Forelimb muscle (tissue), 1 donor: Measurements from ENCODE around the gene CCDC192. TPM values are rescaled to one million over a fixed set of nuclear protein-coding genes. Genes with fewer than 3 reads are reported as not detected.

Experiments
- DNase-seq: peaks from one replicate; pipeline ENCODE4 v3.0.0-alpha.2; 2013; ENCODE audit warnings: low read depth
- polyA plus RNA-seq: library from polyadenylated mRNA; unstranded; fragments of 120-200 nt; gene quantifications from one replicate; pipeline ENCODE4 v1.2.1, GENCODE V29; 2013; ENCODE audit not compliant: insufficient read length

CCDC192 gene
- polyA plus RNA-seq, 1 donor = 0.48 TPM

DNA sequence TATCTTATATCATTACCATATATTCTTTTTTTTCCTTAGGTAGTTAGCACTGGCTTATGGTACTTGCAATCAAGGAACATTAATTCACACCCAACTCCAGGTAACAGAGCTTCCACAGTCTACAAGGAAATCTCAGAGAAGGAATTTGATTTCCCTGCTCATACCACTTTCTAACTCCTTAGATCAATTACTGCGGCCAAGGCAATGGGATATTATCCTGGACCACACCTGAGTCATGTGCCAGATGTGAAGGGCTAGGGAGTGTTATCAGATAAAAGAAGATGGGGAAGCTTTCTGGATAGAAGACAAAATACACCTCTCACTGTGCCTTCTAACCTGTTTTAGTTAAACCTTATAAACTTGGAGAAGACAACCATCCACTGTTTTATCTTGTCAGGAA, 181.2 kb downstream of the CCDC192 start:
- no peak for DNase-seq

GRCh38 chr5:127885176-127885575, 182.0 kb downstream of the CCDC192 start:
- no peak for DNase-seq

GRCh38 chr5:127886081-127886480, 182.9 kb downstream of the CCDC192 start:
- DNase-seq = no peak

DNA sequence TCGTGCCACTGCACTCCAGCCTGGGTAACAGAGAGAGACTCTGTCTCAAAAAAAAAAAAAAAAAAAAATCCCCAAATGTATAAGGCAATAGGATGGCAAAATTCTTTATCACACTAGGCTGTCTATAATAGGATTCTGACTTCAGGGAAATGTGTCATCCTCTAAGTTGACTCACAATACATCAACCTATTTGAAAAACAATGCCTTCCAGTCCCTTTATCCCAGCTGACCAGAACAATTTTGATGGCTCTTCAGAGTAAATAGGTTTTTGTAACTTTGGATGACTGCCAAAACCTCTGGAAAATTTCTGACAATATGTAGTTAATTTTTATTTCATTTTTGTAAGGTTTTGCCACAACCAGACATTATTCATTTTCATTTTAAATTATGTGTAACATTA, 184.1 kb downstream of the CCDC192 start:
- no peak for DNase-seq

DNA sequence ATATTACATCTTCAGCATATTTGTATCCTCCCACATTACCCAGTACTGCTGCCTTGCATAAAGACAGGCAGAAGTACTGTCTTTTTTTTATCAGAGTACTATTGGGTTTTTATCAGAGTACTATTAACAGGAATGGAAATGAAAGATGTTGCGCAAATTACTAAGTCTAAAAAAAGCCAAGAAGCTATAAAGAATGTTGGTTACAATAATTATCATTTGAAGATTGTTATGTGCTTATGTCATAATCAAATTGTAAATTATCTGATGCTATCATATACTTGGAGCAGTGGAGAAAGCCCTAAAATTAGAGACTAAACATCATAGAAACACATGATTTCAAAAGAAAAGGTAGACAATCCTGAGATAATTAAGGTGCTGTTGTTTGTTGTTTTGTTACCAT, 188.8 kb downstream of the CCDC192 start:
- no peak for DNase-seq

DNA sequence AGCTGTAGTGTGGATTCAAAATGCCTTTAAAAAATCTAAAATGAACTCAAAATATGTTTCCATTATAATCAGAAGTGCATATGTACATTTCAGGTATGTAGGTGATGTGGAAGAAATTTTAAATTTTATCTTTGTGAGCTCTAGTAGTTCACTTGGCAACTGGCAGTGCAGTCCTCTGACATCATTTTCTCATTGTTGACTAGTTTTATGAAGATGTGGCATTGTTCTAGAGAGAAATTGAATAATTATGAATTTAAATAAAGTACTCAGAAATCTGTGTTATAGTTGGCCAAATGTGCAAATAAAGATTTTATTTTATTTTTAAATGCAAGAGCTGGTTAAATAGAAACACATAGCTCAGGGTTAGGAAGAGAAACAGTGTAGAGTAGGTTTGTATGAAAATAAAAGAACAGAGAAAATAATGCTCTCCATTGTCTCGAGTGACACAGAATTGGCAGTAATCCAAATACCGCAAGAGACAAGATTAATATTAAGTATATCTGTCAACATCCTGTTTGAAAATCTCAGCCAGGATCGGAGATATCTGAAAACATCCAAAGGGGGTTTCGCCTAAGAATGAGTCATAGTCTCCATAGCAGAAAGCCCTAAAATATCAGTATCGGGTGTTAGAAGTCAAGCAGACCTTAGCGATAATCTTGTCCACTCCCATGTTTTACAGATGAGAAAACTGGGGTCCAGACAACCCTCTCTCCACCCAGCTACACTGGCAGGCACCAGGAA, 189.4 kb downstream of the CCDC192 start:
- no peak for DNase-seq

DNA sequence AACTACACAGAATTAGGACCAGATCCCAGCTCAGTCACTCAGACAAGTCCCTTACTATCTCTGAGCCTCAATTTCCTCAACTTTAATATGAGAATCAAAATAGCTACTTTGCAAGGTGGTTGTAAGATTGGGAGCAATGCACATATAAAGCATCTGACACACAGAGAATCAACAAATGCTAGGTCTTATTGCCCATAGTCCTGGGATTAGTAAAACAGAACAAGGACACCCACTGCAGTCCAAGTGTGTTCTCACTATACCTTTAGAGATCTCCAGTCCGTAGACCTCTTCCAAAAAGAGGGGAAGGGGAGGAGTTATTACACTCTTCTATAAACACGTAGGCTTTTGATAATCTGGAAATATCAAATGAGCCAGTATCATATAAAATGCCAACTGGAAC, 190.0 kb downstream of the CCDC192 start:
- DNase-seq = no peak

DNA sequence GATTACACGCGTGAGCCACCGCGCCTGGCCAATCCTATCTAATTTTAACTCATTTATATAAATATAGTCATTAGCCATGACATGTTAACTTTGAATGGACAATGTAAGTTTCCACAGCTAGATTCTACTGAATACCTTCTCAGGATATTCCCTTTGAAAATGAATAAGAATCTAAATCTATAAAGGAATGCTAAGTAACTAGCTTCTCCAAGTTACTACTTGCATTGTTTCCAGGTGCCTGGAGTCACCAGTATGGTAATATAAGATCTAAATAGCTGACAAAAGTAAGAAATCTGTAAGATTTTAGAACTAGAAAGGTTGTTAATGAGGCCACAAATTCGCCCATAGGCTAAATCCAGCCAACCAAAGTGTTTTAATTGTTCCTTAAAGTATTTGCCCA, 191.3 kb downstream of the CCDC192 start:
- DNase-seq = no peak

DNA sequence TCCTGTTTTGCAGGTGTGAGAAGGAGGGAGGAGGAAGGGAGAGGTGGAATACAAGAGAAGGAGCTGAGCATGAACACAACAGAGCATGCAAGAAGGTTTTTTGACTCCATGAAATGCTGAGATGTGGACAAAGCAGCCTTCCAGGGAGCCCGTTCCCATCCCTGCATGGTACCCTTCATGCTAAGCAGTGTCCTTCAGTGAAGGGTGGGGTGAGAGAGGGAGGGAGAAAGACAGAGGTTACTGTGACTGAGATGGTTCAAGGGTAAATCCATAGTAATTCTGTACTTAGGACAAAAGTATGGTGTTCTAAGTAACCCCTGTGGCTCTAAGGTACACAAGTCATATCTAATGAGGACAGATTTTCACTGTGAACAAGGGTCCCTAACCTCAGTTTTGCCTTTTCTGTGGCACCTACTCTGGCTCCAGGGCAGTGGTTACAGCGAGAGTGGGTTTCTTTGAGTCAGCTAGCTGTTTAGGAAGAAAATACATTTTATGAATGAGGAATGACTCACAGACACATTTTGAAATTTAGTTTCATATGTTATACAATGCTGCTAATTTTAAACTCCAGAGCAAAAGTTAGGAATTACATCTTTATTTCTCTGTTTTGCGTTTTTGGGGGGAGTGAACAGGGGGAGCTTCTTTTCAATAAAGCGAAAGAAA, 195.5 kb downstream of the CCDC192 start:
- no peak for DNase-seq

DNA sequence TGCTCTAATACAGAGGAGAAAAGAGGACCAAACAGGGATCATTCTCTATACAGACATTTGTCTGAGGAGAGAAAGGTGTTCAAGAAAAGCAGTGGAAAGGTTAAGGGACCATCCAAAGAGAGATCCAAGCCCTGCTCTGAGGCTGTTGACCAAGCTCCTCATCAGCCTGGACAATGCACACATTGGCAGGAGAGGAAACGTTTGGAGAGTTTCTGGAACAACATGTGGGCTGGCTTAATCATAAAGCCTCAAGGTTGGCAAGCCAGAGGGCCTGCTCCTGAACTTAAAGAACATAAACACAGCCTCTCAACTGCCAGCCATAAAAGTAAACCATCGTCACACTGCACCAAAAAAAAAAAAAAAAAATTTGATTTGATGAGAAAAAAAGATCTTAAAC, 196.0 kb downstream of the CCDC192 start:
- DNase-seq = no peak

- no peak for DNase-seq
Measured at GRCh38 chr5:127906562-127907204, 203.5 kb downstream of the CCDC192 start.

- DNase-seq = no peak
Measured at GRCh38 chr5:127907907-127908306, 204.7 kb downstream of the CCDC192 start.

DNA sequence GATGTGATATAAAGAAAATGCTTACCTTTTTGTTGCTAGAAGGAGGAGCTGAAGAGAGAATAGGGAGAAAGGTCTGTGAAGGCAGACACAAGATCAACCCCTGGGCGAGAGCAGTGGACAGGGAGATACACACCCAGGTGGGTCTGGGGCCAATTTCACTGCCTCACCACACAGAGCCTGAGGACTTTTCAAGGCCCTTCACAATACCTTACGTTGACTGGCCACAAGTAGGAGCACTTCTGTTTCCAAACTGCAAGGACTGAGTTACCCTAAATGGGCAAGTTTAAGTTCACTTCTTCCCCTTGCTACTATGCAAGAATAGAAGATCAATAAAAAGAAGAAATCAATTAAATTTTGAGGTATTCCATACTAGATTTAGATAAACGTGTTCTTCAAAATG, 205.9 kb downstream of the CCDC192 start:
- no peak for DNase-seq

- no peak for DNase-seq
Measured at GRCh38 chr5:127909821-127910220, 206.6 kb downstream of the CCDC192 start.

- DNase-seq = no peak
Measured at GRCh38 chr5:127910307-127910956, 207.2 kb downstream of the CCDC192 start.

GRCh38 chr5:127911619-127912018, 208.4 kb downstream of the CCDC192 start:
- no peak for DNase-seq

DNA sequence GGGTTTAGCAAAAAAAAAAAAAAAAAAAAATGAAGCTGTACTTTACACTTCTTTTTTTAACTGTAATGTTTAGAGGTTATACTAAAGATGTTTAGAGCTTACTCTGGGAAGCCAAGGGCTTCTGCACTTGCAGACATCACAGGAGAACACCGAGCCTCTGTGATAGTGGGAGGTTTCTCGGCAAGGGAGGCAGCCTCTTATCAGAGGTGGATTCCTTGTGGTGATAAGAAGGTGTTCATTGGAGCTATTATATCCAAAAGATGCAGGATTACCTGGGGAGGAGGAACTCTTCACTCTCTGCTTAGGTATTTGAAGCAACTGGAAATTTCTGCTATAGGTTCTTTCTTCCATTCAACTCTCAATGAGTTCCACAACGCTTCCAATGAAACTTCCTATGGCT, 209.2 kb downstream of the CCDC192 start:
- no peak for DNase-seq

DNA sequence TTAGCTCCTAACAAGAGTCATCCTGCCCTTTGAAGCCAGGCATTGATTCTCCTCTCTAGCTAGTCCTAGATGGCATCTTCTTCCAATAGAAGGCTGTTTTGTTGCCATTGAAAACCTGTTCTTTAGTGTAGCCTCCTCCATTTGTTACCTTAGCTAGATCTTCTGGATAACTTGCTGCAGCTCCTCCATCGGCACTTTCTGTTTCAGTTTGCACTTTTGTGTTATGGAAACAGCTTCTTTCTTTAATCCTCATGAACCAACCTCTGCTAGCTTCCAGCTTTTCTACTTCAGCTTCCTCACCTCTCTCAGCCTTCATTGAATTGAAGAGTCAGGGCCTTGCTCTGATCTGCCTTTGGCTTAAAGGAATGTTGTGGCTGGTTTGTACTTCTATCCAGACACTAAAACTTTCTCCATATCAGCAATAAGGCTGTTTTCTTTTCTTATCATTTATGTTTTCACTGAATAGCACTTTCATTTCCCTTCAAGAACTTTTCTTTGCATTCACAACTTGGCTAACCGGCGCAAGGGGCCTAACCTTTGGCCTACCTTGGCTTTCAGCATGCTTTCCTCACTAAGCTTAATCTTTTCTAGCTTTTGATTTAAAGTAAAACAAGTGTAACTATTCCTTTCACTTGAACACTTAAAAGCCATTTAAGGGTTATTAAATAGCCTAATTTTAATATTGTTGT, 213.8 kb downstream of the CCDC192 start:
- no peak for DNase-seq

DNA sequence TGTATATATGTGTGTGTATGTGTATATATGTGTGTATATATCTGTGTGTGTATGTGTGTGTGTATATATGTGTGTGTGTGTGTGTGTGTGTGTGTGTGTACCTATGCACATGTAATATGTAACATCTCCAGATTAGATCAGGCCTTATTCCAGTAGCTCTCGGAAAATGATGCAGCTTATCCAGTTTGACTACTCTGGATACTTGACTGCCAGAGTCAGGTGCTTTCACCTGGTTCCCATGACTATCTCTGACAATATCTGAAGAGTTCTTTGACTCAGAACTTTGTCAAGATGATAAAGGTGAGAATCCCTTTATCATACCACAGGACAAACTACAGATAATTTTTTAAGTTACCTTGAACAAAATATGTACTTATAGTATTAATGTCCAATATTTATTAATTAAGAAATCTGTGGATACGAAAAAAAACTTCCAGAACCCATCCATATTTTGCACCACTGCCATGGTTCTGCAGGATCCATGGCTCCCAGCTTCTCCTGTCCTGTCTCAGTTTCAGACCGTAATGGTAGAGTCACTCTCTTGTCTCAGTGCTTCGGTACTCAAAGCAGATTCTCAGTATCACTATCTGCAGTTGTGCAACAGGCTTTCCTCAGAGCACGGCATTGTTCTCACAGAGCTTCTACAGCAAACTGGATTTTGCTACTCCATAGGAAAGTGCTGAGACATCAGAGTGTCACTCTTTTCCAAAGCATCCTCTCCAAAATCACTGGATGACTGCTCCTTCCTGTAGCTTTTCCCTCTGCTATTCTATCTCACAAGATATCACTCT, 216.0 kb downstream of the CCDC192 start:
- no peak for DNase-seq

- DNase-seq = no peak
Measured at GRCh38 chr5:127919818-127920217, 216.6 kb downstream of the CCDC192 start.

DNA sequence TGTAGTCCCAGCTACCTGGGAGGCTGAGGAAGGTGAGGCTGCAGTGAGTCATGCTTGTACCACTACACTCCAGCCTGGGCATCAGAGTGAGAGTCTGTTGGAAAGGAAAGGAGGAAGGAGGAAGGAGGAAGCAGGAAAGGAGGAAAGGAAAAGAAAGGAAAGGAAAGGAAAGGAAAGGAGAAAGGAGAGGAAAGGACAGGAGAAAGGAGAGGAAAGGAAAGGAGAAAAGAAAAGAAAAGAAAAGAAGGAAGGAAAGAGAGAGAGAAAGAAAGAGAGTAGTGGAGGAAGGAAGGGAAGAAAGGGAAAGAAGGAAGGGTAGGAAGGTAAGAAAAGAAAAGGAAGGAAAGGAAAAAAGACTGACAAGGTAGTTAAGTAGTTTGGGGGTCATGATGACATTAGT, 217.7 kb downstream of the CCDC192 start:
- no peak for DNase-seq
